Gastrocnemius medialis (tissue), 4 donors: Measurements from ENCODE around the gene SBSN.

Source experiments
- CTCF ChIP-seq, 5 experiments: fragments of 450-650 bp in 3 of 5; fragments of 200-600 bp in 2 of 5; sonication (generic) in 2 of 5; IDR thresholded peaks in 4 of 5; conservative IDR thresholded peaks in 1 of 5; 1 replicate in 4 of 5; 2 replicates in 1 of 5; pipeline ENCODE4 v1.5.1; 2016 to 2019; ENCODE audit warnings: antibody characterized with exemption in 5 of 5, mild to moderate bottlenecking in 3 of 5, moderate library complexity in 3 of 5
- POLR2A ChIP-seq, 2 donors: fragments of 450-650 bp; IDR thresholded peaks; one replicate each; pipeline ENCODE4 v1.6.1; 2017; ENCODE audit warnings: antibody characterized with exemption in 2 of 2, mild to moderate bottlenecking in 2 of 2, moderate library complexity in 2 of 2

GRCh38 chr19:35476149-35476548 lies 52.0 kb downstream of the SBSN start:
- TF ChIP-seq CTCF (IDR thresholded peaks at IDR 0.05 in 4 of 5, conservative IDR thresholded peaks at IDR 0.05 in 1 of 5) (no peak), POLR2A (IDR thresholded peaks at IDR 0.05) (no peak)
